ENCODE results near the gene FHDC1.

The FHDC1 gene

DNA sequence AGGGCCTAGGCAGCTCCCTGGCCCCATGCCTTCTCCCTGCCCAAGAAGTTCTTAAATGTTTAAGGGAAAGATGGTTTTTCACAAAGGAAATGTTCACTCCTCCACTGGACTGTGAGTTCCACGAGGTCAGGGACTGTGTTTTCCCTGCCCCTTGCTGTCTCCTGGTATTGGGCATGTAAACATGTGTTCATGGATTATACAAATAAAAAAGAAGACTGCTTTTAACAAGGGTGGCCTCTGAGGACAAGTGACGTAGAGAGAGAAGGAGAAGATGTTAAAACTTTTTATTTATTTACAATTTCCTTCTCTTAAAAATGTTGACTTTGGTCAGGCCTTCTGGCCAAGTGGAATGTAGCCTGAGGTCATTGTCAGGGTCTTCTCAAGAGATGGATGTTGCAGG is 66.0 kb downstream of the FHDC1 start:
- Histone ChIP-seq H3K27me3 (ENCODE audit: control insufficient read depth in 1 of 2, insufficient read depth in 1 of 2, low read length in 2 of 2) (peaks cover 0 to 63% of the 10 kb centered on the region in 2 experiments), H2AFZ (ENCODE audit: low read depth, low read length) (no peak overlapping the region), H2BK5ac (ENCODE audit: low read depth, low read length, poor library complexity, severe bottlenecking) (no peak overlapping the region), H3K36me3 (ENCODE audit: control insufficient read depth in 1 of 2, insufficient read depth in 2 of 2, low read depth in 1 of 2, low read length in 2 of 2) (no peaks in the 10 kb centered on the region), H3K14ac (ENCODE audit: low read length in 2 of 2) (no peak overlapping the region), H3K4me2 (ENCODE audit: low read length, poor library complexity, severe bottlenecking) (no peak overlapping the region), H4K91ac (ENCODE audit: low read length) (no peak overlapping the region), H3K4me3 (ENCODE audit: insufficient read depth in 1 of 2, low read depth in 1 of 2, low read length in 2 of 2) (no peak overlapping the region), H4K8ac (ENCODE audit: low read length) (no peak overlapping the region), H2BK120ac (ENCODE audit: low read depth, low read length) (no peak overlapping the region), H3K27ac (ENCODE audit: low read length, poor library complexity, severe bottlenecking) (no peak overlapping the region), H2BK12ac (ENCODE audit: low read length in 2 of 2) (no peak overlapping the region), H2BK15ac (ENCODE audit: low read depth, poor library complexity, severe bottlenecking) (no peak overlapping the region), H3K18ac (ENCODE audit: low read depth in 1 of 2, low read length in 2 of 2) (no peak overlapping the region), H3K9me3 (ENCODE audit: control insufficient read depth, low read length) (no peaks in the 10 kb centered on the region), H3K23ac (ENCODE audit: low read length in 2 of 2) (no peak overlapping the region), H3K9ac (ENCODE audit: low read length) (no peak overlapping the region), H3K4me1 (ENCODE audit: control insufficient read depth, insufficient read depth, low read depth, low read length) (peaks cover 8% of the 10 kb centered on the region), H3K79me1 (replicated peaks; ENCODE audit: low read length, poor library complexity, severe bottlenecking) (no peaks in the 10 kb centered on the region), H3K4ac (ENCODE audit: low read depth in 1 of 2, low read length in 2 of 2) (no peak overlapping the region), H2AK5ac (ENCODE audit: low read length, severe bottlenecking) (no peak overlapping the region)
- no peak for DNase-seq
- 46% methylated on average over 1 of the region's 2 CpGs for WGBS

DNA sequence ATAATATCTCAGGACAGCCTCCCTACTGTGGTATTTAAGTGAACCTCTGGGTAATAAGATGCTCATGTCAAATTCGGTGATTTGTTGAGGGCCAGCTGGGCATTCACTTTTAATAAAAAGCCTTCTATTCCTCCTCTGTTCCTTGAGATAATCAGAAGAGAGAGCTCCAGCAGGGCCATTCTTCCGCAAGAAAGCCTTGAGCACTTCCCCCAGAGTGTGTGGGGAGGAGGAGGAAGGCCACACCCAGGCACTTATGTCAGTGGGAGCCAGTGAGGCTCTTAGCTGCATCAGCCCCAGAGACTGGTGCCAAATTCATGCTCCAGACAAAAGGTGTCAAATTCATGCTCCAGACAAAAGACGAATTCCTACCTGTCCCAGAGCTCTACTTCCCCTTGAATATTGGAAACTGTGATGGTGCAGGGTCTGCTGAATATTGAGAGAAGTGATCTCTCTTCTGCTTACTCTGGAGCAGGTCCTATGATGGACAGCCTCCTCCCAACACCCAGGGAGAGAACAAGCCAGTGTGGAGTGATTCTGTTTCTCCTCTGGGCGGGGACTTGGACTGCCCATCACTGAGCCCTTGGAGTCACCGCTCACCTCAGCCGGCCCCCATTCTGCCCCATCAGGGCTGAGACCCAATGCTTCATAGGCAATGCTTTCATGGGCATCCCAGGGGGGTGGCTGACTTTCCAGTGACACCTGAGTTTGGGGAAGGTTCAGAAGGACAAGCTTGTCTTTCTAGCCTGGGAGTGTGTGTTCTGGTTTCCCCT is 68.1 kb downstream of the FHDC1 start:
- H3K23ac ChIP-seq (ENCODE audit: low read length in 2 of 2): no peak overlapping the region

DNA sequence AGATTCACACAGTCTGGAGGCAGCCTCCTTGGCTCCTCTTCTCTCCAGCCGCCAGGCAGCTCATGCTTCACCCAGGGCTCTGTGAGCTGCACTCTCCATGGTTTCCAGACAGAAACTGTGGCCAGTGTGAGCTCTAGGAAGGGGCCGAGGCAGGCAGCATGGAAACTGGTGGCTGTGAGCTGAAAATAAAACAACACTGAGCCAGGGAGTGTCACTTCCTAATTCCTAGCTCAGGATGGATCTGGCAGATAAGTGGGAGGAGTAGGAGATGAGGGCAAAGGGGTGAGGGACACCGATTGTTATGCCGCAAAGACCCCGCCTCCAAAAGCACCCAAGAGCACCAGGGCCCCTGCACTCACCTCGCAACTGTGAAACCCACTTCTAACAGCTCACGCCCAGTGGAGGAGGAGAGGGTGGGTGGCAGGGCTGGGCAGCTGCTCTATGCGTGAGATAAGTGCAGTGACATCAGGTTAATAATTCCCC is 69.8 kb downstream of the FHDC1 start:
- Histone ChIP-seq H4K8ac (ENCODE audit: low read length) (no peak overlapping the region), H2AK5ac (ENCODE audit: low read length, severe bottlenecking) (no peak overlapping the region), H3K4me2 (ENCODE audit: low read length, poor library complexity, severe bottlenecking) (no peak overlapping the region), H3K14ac (ENCODE audit: low read length in 2 of 2) (no peak overlapping the region), H3K9ac (ENCODE audit: low read length) (no peak overlapping the region), H3K9me3 (ENCODE audit: control insufficient read depth, low read length) (no peaks in the 10 kb centered on the region), H2BK120ac (ENCODE audit: low read depth, low read length) (no peak overlapping the region), H3K27me3 (ENCODE audit: control insufficient read depth in 1 of 2, insufficient read depth in 1 of 2, low read length in 2 of 2) (peaks cover 0 to 35% of the 10 kb centered on the region in 2 experiments), H3K4ac (ENCODE audit: low read depth in 1 of 2, low read length in 2 of 2) (no peak overlapping the region), H3K27ac (ENCODE audit: low read length, poor library complexity, severe bottlenecking) (no peak overlapping the region), H4K91ac (ENCODE audit: low read length) (no peak overlapping the region), H3K36me3 (ENCODE audit: control insufficient read depth in 1 of 2, insufficient read depth in 2 of 2, low read depth in 1 of 2, low read length in 2 of 2) (no peaks in the 10 kb centered on the region), H3K4me3 (ENCODE audit: insufficient read depth in 1 of 2, low read depth in 1 of 2, low read length in 2 of 2) (no peak overlapping the region), H2BK12ac (ENCODE audit: low read length in 2 of 2) (no peak overlapping the region), H2BK15ac (ENCODE audit: low read depth, poor library complexity, severe bottlenecking) (no peak overlapping the region), H3K4me1 (ENCODE audit: control insufficient read depth, insufficient read depth, low read depth, low read length) (peaks cover 6% of the 10 kb centered on the region), H2AFZ (ENCODE audit: low read depth, low read length) (no peak overlapping the region), H3K18ac (ENCODE audit: low read depth in 1 of 2, low read length in 2 of 2) (no peak overlapping the region), H3K79me1 (replicated peaks; ENCODE audit: low read length, poor library complexity, severe bottlenecking) (no peaks in the 10 kb centered on the region), H2BK5ac (ENCODE audit: low read depth, low read length, poor library complexity, severe bottlenecking) (no peak overlapping the region), H3K23ac (ENCODE audit: low read length in 2 of 2) (no peak overlapping the region)
- no peak for DNase-seq
- 47% methylated on average over 3 of the region's 8 CpGs for WGBS

More for the DNA sequence above, 68.1 kb downstream of the FHDC1 start:
- Histone ChIP-seq H3K18ac (ENCODE audit: low read depth in 1 of 2, low read length in 2 of 2) (no peak overlapping the region), H4K8ac (ENCODE audit: low read length) (no peak overlapping the region), H3K27ac (ENCODE audit: low read length, poor library complexity, severe bottlenecking) (no peak overlapping the region), H3K9ac (ENCODE audit: low read length) (no peak overlapping the region), H3K9me3 (ENCODE audit: control insufficient read depth, low read length) (no peaks in the 10 kb centered on the region), H2BK120ac (ENCODE audit: low read depth, low read length) (no peak overlapping the region), H3K4me2 (ENCODE audit: low read length, poor library complexity, severe bottlenecking) (no peak overlapping the region), H4K91ac (ENCODE audit: low read length) (no peak overlapping the region), H3K36me3 (ENCODE audit: control insufficient read depth in 1 of 2, insufficient read depth in 2 of 2, low read depth in 1 of 2, low read length in 2 of 2) (no peaks in the 10 kb centered on the region), H2BK5ac (ENCODE audit: low read depth, low read length, poor library complexity, severe bottlenecking) (no peak overlapping the region), H2AK5ac (ENCODE audit: low read length, severe bottlenecking) (no peak overlapping the region), H2AFZ (ENCODE audit: low read depth, low read length) (no peak overlapping the region), H3K27me3 (ENCODE audit: control insufficient read depth in 1 of 2, insufficient read depth in 1 of 2, low read length in 2 of 2) (peaks cover 0 to 48% of the 10 kb centered on the region in 2 experiments), H2BK15ac (ENCODE audit: low read depth, poor library complexity, severe bottlenecking) (no peak overlapping the region), H2BK12ac (ENCODE audit: low read length in 2 of 2) (no peak overlapping the region), H3K4me1 (ENCODE audit: control insufficient read depth, insufficient read depth, low read depth, low read length) (peaks cover 6% of the 10 kb centered on the region), H3K4me3 (ENCODE audit: insufficient read depth in 1 of 2, low read depth in 1 of 2, low read length in 2 of 2) (no peak overlapping the region), H3K79me1 (replicated peaks; ENCODE audit: low read length, poor library complexity, severe bottlenecking) (no peaks in the 10 kb centered on the region), H3K14ac (ENCODE audit: low read length in 2 of 2) (no peak overlapping the region), H3K4ac (ENCODE audit: low read depth in 1 of 2, low read length in 2 of 2) (no peak overlapping the region)
- DNase-seq: no peak
- WGBS: 68% methylated on average over 5 of the region's 6 CpGs

DNA sequence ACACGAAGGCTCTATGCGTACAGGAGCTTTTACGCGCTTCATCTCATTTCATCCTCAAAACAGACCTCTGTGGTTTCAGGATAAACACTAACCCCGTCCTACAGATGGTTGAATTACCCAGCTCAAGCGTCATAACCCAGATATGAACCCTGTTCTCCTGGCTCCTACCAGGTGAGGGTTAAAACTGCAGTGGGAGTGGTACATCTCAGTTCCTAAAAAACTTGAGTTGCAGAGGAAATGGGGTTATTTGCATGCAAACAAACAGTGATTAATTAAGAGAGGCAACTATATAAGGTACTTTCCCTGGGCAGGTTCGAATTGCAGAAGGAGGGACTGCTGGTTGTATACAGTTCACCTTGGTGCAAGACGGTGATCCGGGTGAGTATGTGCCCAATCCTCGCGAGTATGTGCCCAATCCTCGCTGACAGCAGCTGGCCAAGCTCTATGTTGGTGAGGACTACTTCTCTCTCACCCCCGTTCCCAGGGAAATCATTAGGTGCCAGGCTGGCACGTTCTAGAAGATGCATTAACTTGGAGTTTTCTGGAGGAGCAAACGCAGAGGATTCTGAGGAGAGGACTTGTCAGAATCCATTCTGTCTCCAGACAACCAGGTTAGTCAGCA is 72.6 kb downstream of the FHDC1 start:
- Histone ChIP-seq H2BK120ac (ENCODE audit: low read depth, low read length) (no peak overlapping the region), H3K9ac (ENCODE audit: low read length) (no peak overlapping the region), H3K36me3 (ENCODE audit: control insufficient read depth in 1 of 2, insufficient read depth in 2 of 2, low read depth in 1 of 2, low read length in 2 of 2) (no peaks in the 10 kb centered on the region), H2BK15ac (ENCODE audit: low read depth, poor library complexity, severe bottlenecking) (no peak overlapping the region), H3K27ac (ENCODE audit: low read length, poor library complexity, severe bottlenecking) (no peak overlapping the region), H3K4ac (ENCODE audit: low read depth in 1 of 2, low read length in 2 of 2) (no peak overlapping the region), H3K4me1 (ENCODE audit: control insufficient read depth, insufficient read depth, low read depth, low read length) (no peaks in the 10 kb centered on the region), H3K4me3 (ENCODE audit: insufficient read depth in 1 of 2, low read depth in 1 of 2, low read length in 2 of 2) (no peak overlapping the region), H3K9me3 (ENCODE audit: control insufficient read depth, low read length) (no peaks in the 10 kb centered on the region), H2AFZ (ENCODE audit: low read depth, low read length) (no peak overlapping the region), H4K91ac (ENCODE audit: low read length) (no peak overlapping the region), H3K18ac (ENCODE audit: low read depth in 1 of 2, low read length in 2 of 2) (no peak overlapping the region), H2BK5ac (ENCODE audit: low read depth, low read length, poor library complexity, severe bottlenecking) (no peak overlapping the region), H2AK5ac (ENCODE audit: low read length, severe bottlenecking) (no peak overlapping the region), H3K27me3 (ENCODE audit: control insufficient read depth in 1 of 2, insufficient read depth in 1 of 2, low read length in 2 of 2) (peaks cover 0 to 16% of the 10 kb centered on the region in 2 experiments), H4K8ac (ENCODE audit: low read length) (no peak overlapping the region), H3K79me1 (replicated peaks; ENCODE audit: low read length, poor library complexity, severe bottlenecking) (no peaks in the 10 kb centered on the region), H3K23ac (ENCODE audit: low read length in 2 of 2) (no peak overlapping the region), H2BK12ac (ENCODE audit: low read length in 2 of 2) (no peak overlapping the region), H3K14ac (ENCODE audit: low read length in 2 of 2) (no peak overlapping the region), H3K4me2 (ENCODE audit: low read length, poor library complexity, severe bottlenecking) (no peak overlapping the region)
- DNase-seq: no peak
- 87% methylated on average over 14 of the region's 15 CpGs for WGBS
